ENCODE results near the gene PAPOLA.

PAPOLA gene

DNA sequence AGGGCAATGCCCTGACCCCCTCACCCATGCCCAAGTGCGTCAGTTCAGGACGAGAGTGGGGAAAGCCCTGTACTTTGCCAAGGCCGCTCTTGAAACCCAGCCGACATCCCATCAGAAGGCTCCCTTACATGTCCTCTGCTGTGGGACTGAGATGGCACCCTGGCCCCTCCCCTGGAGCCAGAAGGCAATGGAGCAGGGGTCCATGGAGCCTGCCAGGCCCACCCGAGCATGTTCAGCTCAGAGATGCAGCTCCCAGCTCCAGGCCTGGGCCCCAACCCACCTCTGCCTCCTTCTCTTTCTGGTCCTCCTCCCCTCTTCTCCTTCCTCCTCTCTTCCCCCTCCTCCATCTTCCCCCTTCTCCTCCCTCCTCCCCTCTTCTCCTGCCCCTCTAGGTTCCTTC, 95.5 kb downstream of the PAPOLA start:
- H3K4me3 ChIP-seq (ENCODE audit: low read length): no peak overlapping the region
- no peak for DNase-seq (ENCODE audit: low read depth)
- TF ChIP-seq, protein P1, sequence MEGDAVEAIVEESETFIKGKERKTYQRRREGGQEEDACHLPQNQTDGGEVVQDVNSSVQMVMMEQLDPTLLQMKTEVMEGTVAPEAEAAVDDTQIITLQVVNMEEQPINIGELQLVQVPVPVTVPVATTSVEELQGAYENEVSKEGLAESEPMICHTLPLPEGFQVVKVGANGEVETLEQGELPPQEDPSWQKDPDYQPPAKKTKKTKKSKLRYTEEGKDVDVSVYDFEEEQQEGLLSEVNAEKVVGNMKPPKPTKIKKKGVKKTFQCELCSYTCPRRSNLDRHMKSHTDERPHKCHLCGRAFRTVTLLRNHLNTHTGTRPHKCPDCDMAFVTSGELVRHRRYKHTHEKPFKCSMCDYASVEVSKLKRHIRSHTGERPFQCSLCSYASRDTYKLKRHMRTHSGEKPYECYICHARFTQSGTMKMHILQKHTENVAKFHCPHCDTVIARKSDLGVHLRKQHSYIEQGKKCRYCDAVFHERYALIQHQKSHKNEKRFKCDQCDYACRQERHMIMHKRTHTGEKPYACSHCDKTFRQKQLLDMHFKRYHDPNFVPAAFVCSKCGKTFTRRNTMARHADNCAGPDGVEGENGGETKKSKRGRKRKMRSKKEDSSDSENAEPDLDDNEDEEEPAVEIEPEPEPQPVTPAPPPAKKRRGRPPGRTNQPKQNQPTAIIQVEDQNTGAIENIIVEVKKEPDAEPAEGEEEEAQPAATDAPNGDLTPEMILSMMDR (IDR thresholded peaks at IDR 0.05; ENCODE audit: insufficient read depth, low read depth, low read length, missing control alignments): no peak

DNA sequence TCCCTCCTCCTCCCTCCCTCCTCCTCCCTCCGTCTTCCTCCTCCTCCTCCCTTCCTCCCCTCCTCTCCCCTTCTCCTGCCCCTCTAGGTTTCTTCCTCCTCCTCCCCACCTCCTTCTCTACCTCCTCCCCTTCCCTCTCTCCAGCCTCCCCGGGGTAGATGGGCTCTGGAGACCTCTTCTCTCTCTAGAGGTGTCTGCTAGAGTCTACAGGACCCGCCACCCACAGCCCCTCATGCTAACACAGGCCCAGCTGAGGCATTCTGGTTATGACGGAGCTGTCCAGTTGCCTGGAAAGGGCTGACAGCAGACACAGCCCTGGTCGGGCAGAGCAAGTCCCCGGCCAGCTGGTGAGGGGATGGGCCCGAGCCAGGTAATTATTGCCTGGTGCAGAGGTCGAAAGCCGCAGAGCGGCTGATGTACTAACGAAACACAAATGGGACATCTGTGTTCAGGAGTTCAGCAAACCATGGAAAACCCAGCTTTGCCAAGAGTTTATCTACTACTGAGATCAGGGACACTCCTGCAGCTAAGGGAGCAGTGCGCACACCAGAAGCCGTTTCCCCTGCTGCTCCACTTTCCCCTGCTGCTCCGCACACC, 96.2 kb downstream of the PAPOLA start:
- no peak for DNase-seq (ENCODE audit: low read depth)
- H3K4me3 ChIP-seq (ENCODE audit: low read length): no peak overlapping the region
- TF ChIP-seq, protein P1 (IDR thresholded peaks at IDR 0.05; ENCODE audit: insufficient read depth, low read depth, low read length, missing control alignments): no peak

DNA sequence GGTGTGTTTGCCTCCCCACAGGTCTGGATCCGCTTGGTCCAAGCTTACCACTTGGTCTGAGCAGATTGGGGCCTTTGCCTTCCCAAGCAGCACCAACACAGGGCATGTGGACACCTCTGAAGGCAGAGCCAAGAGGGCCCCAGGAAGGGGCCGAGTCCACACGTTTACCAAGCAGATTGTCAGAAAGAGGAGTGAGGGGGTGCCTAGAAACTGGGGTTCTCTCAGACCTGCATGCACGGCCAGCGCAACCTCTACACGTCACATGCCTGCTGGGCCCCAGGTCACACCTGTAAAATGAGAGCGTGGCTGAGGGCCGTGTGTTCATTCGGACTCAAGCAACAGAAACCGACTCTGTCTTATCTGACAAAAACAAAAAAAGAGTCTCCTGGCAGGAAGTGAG, 96.9 kb downstream of the PAPOLA start:
- TF ChIP-seq, protein P1 (IDR thresholded peaks at IDR 0.05; ENCODE audit: insufficient read depth, low read depth, low read length, missing control alignments): no peak
- no peak overlapping the region for H3K4me3 ChIP-seq (ENCODE audit: low read length)
- DNase-seq (ENCODE audit: low read depth): no peak

DNA sequence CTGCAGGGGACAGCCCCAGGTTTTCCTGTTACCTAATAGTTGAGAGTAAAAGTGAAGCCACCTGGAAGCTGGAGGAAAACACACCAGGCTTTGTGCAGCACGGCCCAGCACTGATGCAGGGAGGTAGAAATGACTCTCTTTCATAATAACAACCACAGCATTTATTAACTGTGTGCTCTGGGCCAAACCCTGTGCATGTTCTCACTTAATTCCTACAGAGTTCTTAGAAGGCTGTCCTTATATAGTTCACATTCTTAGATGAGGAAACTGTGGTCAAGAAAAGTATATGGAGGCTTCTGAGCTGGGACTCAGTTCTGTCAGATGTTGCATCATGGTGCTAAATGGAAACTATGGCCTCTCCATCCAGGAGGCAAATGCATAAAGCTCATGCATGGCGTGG, 100.0 kb downstream of the PAPOLA start:
- TF ChIP-seq, protein P1 (IDR thresholded peaks at IDR 0.05; ENCODE audit: insufficient read depth, low read depth, low read length, missing control alignments): no peak
- no peak for DNase-seq (ENCODE audit: low read depth)
- H3K4me3 ChIP-seq (ENCODE audit: low read length): no peak overlapping the region

DNA sequence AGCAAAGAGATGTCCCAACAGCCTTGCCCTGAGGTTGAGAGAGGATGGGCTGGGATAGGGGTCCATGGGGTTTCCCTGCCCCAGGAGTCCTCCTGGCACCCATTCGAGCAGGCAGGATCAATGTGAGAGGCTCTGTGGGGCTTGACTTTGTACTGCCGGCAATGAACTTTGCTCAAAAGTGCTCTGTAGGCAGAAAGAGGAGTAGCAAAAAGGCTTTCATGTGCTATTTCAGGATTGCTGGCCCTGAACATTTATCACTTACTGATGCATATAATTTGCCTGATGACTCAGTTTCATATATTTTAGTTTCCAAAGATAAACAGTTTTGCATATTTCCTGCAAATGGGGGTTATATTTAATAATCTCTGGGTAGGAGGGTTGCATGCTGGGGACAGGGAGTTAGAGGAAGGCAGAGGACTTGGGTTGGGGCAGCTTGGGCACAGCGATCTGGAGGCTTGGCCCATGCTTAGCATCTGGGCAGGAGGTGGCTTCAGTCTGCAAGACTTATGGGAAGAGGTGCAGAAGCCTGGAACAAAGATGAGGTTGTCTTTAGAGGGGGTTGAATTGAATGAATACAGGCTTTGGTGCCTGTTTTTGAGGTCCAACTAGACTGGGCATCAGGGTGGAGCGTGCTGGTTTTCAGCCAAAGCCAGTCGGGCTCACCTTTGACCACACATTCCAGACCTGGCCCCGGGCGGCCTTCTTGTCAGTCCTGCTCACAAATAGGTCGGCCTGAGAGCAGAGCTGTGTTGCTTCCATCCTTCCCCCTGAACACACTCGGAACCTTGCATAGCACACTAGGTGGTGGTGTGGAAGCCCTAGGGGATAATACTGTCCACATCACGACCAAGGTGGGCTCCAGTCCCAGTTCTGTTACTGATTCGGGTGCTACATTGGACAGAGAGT, 101.4 kb downstream of the PAPOLA start:
- TF ChIP-seq, protein P1 (IDR thresholded peaks at IDR 0.05; ENCODE audit: insufficient read depth, low read depth, low read length, missing control alignments): no peak
- H3K4me3 ChIP-seq (ENCODE audit: low read length): no peak overlapping the region
- no peak for DNase-seq (ENCODE audit: low read depth)

DNA sequence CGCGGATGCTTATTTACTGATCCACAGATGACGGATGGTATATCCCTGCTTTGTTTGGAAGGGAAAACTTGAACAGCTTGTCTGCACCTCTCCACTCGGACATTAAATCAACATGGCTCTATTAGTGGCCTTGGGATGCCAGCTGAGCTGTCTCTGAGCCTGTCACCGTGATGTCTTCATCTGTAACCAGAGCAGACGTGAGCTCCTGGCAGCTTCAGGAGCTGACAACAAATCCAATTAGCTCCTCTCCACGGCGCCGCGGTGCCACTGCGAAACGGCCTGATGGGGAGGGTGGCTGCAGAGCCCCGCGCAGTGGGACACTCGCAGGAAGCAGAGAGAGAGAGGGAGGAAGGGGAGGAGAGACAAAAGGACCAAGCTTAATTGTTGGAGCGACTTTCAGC, 112.3 kb downstream of the PAPOLA start:
- TF ChIP-seq, protein P1 (IDR thresholded peaks at IDR 0.05; ENCODE audit: insufficient read depth, low read depth, low read length, missing control alignments): no peak
- H3K4me3 ChIP-seq (ENCODE audit: low read length): no peak overlapping the region
- DNase-seq (ENCODE audit: low read depth): no peak
